Gastrocnemius medialis (tissue), 4 donors: ENCODE measurements around the gene DCTD.

ENCODE experiments used
- POLR2A ChIP-seq, 2 donors: fragments of 450-650 bp; IDR thresholded peaks; one replicate each; pipeline ENCODE4 v1.6.1; 2017; ENCODE audit warnings: antibody characterized with exemption in 2 of 2, mild to moderate bottlenecking in 2 of 2, moderate library complexity in 2 of 2
- TF ChIP-seq, protein P1 (sequence below), 5 experiments: fragments of 450-650 bp in 3 of 5; fragments of 200-600 bp in 2 of 5; sonication (generic) in 2 of 5; IDR thresholded peaks in 4 of 5; conservative IDR thresholded peaks in 1 of 5; 1 replicate in 4 of 5; 2 replicates in 1 of 5; pipeline ENCODE4 v1.5.1; 2016 to 2019; ENCODE audit warnings: antibody characterized with exemption in 5 of 5, mild to moderate bottlenecking in 3 of 5, moderate library complexity in 3 of 5

DNA sequence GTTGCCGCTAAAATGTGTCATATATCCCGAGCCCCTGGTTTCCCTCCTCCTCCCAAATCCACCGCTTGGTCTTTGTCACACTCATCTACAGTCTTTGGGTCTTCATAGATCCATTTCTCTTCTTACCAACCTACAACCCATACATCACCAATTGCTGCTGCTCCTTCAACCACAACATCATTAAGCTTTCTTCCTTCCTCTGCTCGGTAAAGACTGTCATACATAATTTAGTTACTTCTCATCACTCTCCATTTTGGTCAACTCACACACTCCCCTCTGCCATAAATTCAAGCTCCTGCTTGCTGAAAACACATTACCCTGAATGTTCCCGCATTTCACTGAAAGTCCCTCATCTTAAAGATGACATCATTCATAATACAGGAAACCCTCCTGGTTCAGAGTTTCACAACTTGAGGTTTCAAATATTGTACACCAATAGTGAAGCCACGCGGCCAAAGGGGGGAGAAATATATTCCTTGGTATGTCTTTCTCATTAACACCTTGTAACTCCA, 1.7 kb upstream of the DCTD start:
- TF ChIP-seq, protein P1, sequence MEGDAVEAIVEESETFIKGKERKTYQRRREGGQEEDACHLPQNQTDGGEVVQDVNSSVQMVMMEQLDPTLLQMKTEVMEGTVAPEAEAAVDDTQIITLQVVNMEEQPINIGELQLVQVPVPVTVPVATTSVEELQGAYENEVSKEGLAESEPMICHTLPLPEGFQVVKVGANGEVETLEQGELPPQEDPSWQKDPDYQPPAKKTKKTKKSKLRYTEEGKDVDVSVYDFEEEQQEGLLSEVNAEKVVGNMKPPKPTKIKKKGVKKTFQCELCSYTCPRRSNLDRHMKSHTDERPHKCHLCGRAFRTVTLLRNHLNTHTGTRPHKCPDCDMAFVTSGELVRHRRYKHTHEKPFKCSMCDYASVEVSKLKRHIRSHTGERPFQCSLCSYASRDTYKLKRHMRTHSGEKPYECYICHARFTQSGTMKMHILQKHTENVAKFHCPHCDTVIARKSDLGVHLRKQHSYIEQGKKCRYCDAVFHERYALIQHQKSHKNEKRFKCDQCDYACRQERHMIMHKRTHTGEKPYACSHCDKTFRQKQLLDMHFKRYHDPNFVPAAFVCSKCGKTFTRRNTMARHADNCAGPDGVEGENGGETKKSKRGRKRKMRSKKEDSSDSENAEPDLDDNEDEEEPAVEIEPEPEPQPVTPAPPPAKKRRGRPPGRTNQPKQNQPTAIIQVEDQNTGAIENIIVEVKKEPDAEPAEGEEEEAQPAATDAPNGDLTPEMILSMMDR (IDR thresholded peaks at IDR 0.05 in 4 of 5, conservative IDR thresholded peaks at IDR 0.05 in 1 of 5): no peak
- no peak for TF ChIP-seq POLR2A (IDR thresholded peaks at IDR 0.05)
